ENCODE data around the gene TBL1XR1. TPM values are rescaled to one million over a fixed set of nuclear protein-coding genes. Genes with fewer than 3 reads are reported as not detected.

Gene TBL1XR1
- total RNA-seq, 1 experiment from 2014 or later = 127 TPM

GRCh38 chr3:177234121-177234520 is 36.8 kb upstream of the TBL1XR1 start:
- CTCF ChIA-PET = no interaction called here
- peaks cover 21% of the 10 kb centered on the region for H3K9me3 Mint-ChIP-seq (ENCODE audit: unreplicated experiment)
- Histone ChIP-seq H3K4me1 (no peaks in the 10 kb centered on the region), H3K36me3 (ENCODE audit: control insufficient read depth, insufficient read depth, low read length) (no peaks in the 10 kb centered on the region), H3K27me3 (replicated peaks; ENCODE audit: control insufficient read depth, insufficient read depth, low read length) (no peaks in the 10 kb centered on the region), H3K4me3 (ENCODE audit: low read depth, low read length) (no peak overlapping the region), H3K9me3 (peaks cover 5% of the 10 kb centered on the region; the same call in 1 of the 2 replicates)
- DNase-seq = no peak
- no peak overlapping the region for H3K4me3 Mint-ChIP-seq (ENCODE audit: unreplicated experiment)
- intact Hi-C loops (cut with micrococcal nuclease; ENCODE audit: unreplicated experiment) = no loop called here
- H3K36me3 Mint-ChIP-seq (ENCODE audit: insufficient read depth, unreplicated experiment) = no peaks in the 10 kb centered on the region
- no TSS peak for BruUV-seq (replicated peaks)
- no peaks in the 10 kb centered on the region for H3K27me3 Mint-ChIP-seq (ENCODE audit: insufficient read depth, unreplicated experiment)
- POLR2A ChIA-PET = no interaction called here
- H3K27ac Mint-ChIP-seq (ENCODE audit: unreplicated experiment) = no peak overlapping the region
- no peak for TF ChIP-seq CTCF (IDR thresholded peaks at IDR 0.05; ENCODE audit: insufficient read depth in 1 of 2, low read depth in 1 of 2, low read length in 1 of 2, severe bottlenecking in 1 of 2, unreplicated experiment in 1 of 2)
- peaks cover 7% of the 10 kb centered on the region for H3K4me1 Mint-ChIP-seq (ENCODE audit: low read depth, unreplicated experiment)

- CTCF ChIA-PET = no interaction called here
- H3K9me3 Mint-ChIP-seq (ENCODE audit: unreplicated experiment) = peaks cover 24% of the 10 kb centered on the region
- POLR2A ChIA-PET = no interaction called here
- DNase-seq = no peak
- no TSS peak for BruUV-seq (replicated peaks)
- TF ChIP-seq CTCF (IDR thresholded peaks at IDR 0.05; ENCODE audit: insufficient read depth in 1 of 2, low read depth in 1 of 2, low read length in 1 of 2, severe bottlenecking in 1 of 2, unreplicated experiment in 1 of 2) = no peak
- H3K27ac Mint-ChIP-seq (ENCODE audit: unreplicated experiment) = no peak overlapping the region
- no peaks in the 10 kb centered on the region for H3K27me3 Mint-ChIP-seq (ENCODE audit: insufficient read depth, unreplicated experiment)
- no peaks in the 10 kb centered on the region for H3K36me3 ChIP-seq (ENCODE audit: control insufficient read depth, insufficient read depth, low read length)
- peaks cover 11% of the 10 kb centered on the region; the same call in 1 of the 2 replicates for H3K9me3 ChIP-seq
- intact Hi-C loops (cut with micrococcal nuclease; ENCODE audit: unreplicated experiment) = no loop called here
- no peaks in the 10 kb centered on the region for H3K36me3 Mint-ChIP-seq (ENCODE audit: insufficient read depth, unreplicated experiment)
- no peaks in the 10 kb centered on the region for H3K4me1 ChIP-seq
- H3K4me1 Mint-ChIP-seq (ENCODE audit: low read depth, unreplicated experiment) = peaks cover 7% of the 10 kb centered on the region
- no peak overlapping the region for H3K4me3 Mint-ChIP-seq (ENCODE audit: unreplicated experiment)
- H3K4me3 ChIP-seq (ENCODE audit: low read depth, low read length) = no peak overlapping the region
- no peaks in the 10 kb centered on the region for H3K27me3 ChIP-seq (replicated peaks; ENCODE audit: control insufficient read depth, insufficient read depth, low read length)
Observed at GRCh38 chr3:177231242-177231641, 34.0 kb upstream of the TBL1XR1 start.

- no peaks in the 10 kb centered on the region for H3K4me1 ChIP-seq
- TF ChIP-seq CTCF (IDR thresholded peaks at IDR 0.05; ENCODE audit: insufficient read depth in 1 of 2, low read depth in 1 of 2, low read length in 1 of 2, severe bottlenecking in 1 of 2, unreplicated experiment in 1 of 2) = no peak
- Mint-ChIP-seq H3K27me3 (ENCODE audit: insufficient read depth, unreplicated experiment) (no peaks in the 10 kb centered on the region), H3K9me3 (ENCODE audit: unreplicated experiment) (peaks cover 24% of the 10 kb centered on the region), H3K36me3 (ENCODE audit: insufficient read depth, unreplicated experiment) (no peaks in the 10 kb centered on the region), H3K27ac (ENCODE audit: unreplicated experiment) (no peak overlapping the region), H3K4me3 (ENCODE audit: unreplicated experiment) (no peak overlapping the region), H3K4me1 (ENCODE audit: low read depth, unreplicated experiment) (peaks cover 7% of the 10 kb centered on the region)
- CTCF ChIA-PET = no interaction called here
- peaks cover 11% of the 10 kb centered on the region; the same call in 1 of the 2 replicates for H3K9me3 ChIP-seq
- DNase-seq = no peak
- no TSS peak for BruUV-seq (replicated peaks)
- H3K36me3 ChIP-seq (ENCODE audit: control insufficient read depth, insufficient read depth, low read length) = no peaks in the 10 kb centered on the region
- H3K4me3 ChIP-seq (ENCODE audit: low read depth, low read length) = no peak overlapping the region
- H3K27me3 ChIP-seq (replicated peaks; ENCODE audit: control insufficient read depth, insufficient read depth, low read length) = no peaks in the 10 kb centered on the region
- intact Hi-C loops (cut with micrococcal nuclease; ENCODE audit: unreplicated experiment) = no loop called here
- POLR2A ChIA-PET = no interaction called here
Observed at GRCh38 chr3:177230641-177231040, 33.4 kb upstream of the TBL1XR1 start.
